K562 (cell line): ENCODE data around the gene KCTD4. TPM values are rescaled to one million over a fixed set of nuclear protein-coding genes. Genes with fewer than 3 reads are reported as not detected.

Experiments used
- AFF1 ChIP-seq, 2 experiments: fragments of 450-650 bp; IDR thresholded peaks; 2 replicates each; pipeline ENCODE4 v1.6.1; 2018; ENCODE audit warnings: mild to moderate bottlenecking in 2 of 2, low read depth in 1 of 2; ENCODE audit not compliant: partially characterized antibody in 2 of 2
- CGGBP1 ChIP-seq: fragments of 250-450 bp; sonication (Bioruptor Pico); IDR thresholded peaks from 2 replicates; pipeline ENCODE4 v1.9.0; 2021; ENCODE audit warnings: mild to moderate bottlenecking
- CREB3L1 ChIP-seq: fragments of 450-650 bp; IDR thresholded peaks from 2 replicates; pipeline ENCODE4 v1.6.1; 2014; ENCODE audit warnings: low read depth, mild to moderate bottlenecking, moderate library complexity, borderline replicate concordance
- HMGXB4 ChIP-seq: sonication (generic); formaldehyde crosslinking; IDR thresholded peaks from 2 replicates; pipeline ENCODE4 v1.8.1; 2023; ENCODE audit warnings: mild to moderate bottlenecking, missing genetic modification reagents
- KLF16 ChIP-seq: IDR thresholded peaks from 2 replicates; pipeline ENCODE4 v1.6.1; 2016; ENCODE audit warnings: antibody characterized with exemption
- POU5F1 ChIP-seq: fragments of 150-350 bp; IDR thresholded peaks from 2 replicates; pipeline ENCODE4 v1.6.1; 2014; ENCODE audit warnings: borderline replicate concordance, low read length, low read depth, mild to moderate bottlenecking; ENCODE audit not compliant: partially characterized antibody
- REST ChIP-seq, 2 experiments: fragments of 450-650 bp; formaldehyde crosslinking in 1 of 2; IDR thresholded peaks; 2 replicates each; pipeline versions ENCODE4 v1.4.0 to v1.6.1; 2014 to 2020; ENCODE audit warnings: mild to moderate bottlenecking in 2 of 2, borderline replicate concordance in 1 of 2, low read depth in 1 of 2
- SMC3 ChIP-seq: conservative IDR thresholded peaks from 2 replicates; pipeline ENCODE4 v1.6.1; 2011; ENCODE audit warnings: low read depth, low read length, improper control_type of control experiment; ENCODE audit not compliant: insufficient read depth
- XRCC3 ChIP-seq: fragments of 450-650 bp; IDR thresholded peaks from 2 replicates; pipeline ENCODE4 v1.6.1; 2017; ENCODE audit warnings: mild to moderate bottlenecking, moderate library complexity
- polyA plus RNA-seq, 8 experiments: library from polyadenylated mRNA; depleted of rRNA in 4 of 8; stranded (reverse) in 5 of 8; unstranded in 3 of 8; fragments of >200 nt; fragmentation: Nextera tagmentation in 2 of 8; fragmentation: Illumina TruSeq in 1 of 8; extraction: Ambion mirVana in 2 of 8; extraction: Trizol in 1 of 8; gene quantifications; 2 replicates each; pipeline versions ENCODE4 v1.2.1 to v1.2.3, GENCODE V29; 2011 to 2014; ENCODE audit warnings: inconsistent platforms in 1 of 8, missing spikeins in 1 of 8
- total RNA-seq, 7 experiments: library from RNA; depleted of rRNA in 6 of 7; stranded (reverse); fragments of >200 nt in 6 of 7; fragmentation: Illumina TruSeq in 2 of 7; extraction: Trizol in 2 of 7; gene quantifications; 2 replicates each; pipeline versions ENCODE4 v1.2.1 to v1.2.3, GENCODE V29; 2011 to 2021; ENCODE audit warnings: low replicate concordance in 1 of 7

The KCTD4 gene
- total and polyA plus RNA-seq, 9 of the 15 experiments (the other 6 are each of a cell fraction or from before 2014, with no cell fraction given) = not detected

GRCh38 chr13:45166858-45167257, 34.0 kb downstream of the KCTD4 start (continued):
- TF ChIP-seq REST (IDR thresholded peaks at IDR 0.05; ENCODE audit: borderline replicate concordance) = no peak
- no peak for TF ChIP-seq REST (CRISPR knock-in tag; IDR thresholded peaks at IDR 0.05; ENCODE audit: low read depth)
- TF ChIP-seq POU5F1 = no peak
- no peak for TF ChIP-seq CREB3L1
- TF ChIP-seq XRCC3 = no peak
- TF ChIP-seq HMGXB4 (CRISPR knock-in tag) = no peak
- no peak for TF ChIP-seq SMC3
- no peak for TF ChIP-seq KLF16
- no peak for TF ChIP-seq CGGBP1 (CRISPR knock-in tag)
- TF ChIP-seq AFF1 (IDR thresholded peaks at IDR 0.05; ENCODE audit: low read depth in 1 of 2, partially characterized antibody in 2 of 2) = no peak
